Neural crest cell (in vitro differentiated cells): ENCODE results near the gene CACNB3. TPM values are rescaled to one million over a fixed set of nuclear protein-coding genes. Genes with fewer than 3 reads are reported as not detected.
A peak's percentile ranks its signal among the peaks of the same experiment; 100 is the strongest.

Experiments used
- DNase-seq: peaks from one replicate; pipeline ENCODE4 v3.0.0; 2021; ENCODE audit warnings: low read depth, mixed read lengths, low spot score
- H3K27ac Mint-ChIP-seq: one replicate; pipeline ENCODE4 v1.8.0; 2021; ENCODE audit warnings: mild to moderate bottlenecking, mixed read lengths; ENCODE audit not compliant: unreplicated experiment
- H3K27me3 Mint-ChIP-seq: 2 replicates; pipeline ENCODE4 v1.8.0; 2021; ENCODE audit warnings: low read depth, mild to moderate bottlenecking, mixed read lengths
- H3K36me3 Mint-ChIP-seq: 2 replicates; pipeline ENCODE4 v1.8.0; 2021; ENCODE audit warnings: low read depth, mild to moderate bottlenecking, mixed read lengths
- H3K4me1 Mint-ChIP-seq: 2 replicates; pipeline ENCODE4 v1.8.0; 2021; ENCODE audit warnings: mixed read lengths
- H3K4me3 Mint-ChIP-seq: one replicate; pipeline ENCODE4 v1.8.0; 2021; ENCODE audit warnings: mild to moderate bottlenecking, mixed read lengths
- H3K9me3 Mint-ChIP-seq: 2 replicates; pipeline ENCODE4 v1.8.0; 2021; ENCODE audit warnings: mixed read lengths
- CTCF ChIP-seq: fragments of 200-600 bp; sonication (generic); conservative IDR thresholded peaks from 2 replicates; pipeline ENCODE4 v1.5.0; 2021; ENCODE audit warnings: antibody characterized with exemption, mild to moderate bottlenecking
- total RNA-seq: library from RNA; stranded (reverse); gene quantifications from 2 replicates; pipeline ENCODE4 v1.2.1, GENCODE V29; 2021

Gene CACNB3
- total RNA-seq, 1 donor from 2014 or later, result 59.7 TPM

- TF ChIP-seq CTCF, result no peak
- Mint-ChIP-seq H3K9me3 (no peaks in the 10 kb centered on the region), H3K4me1 (peaks cover 47% of the 10 kb centered on the region), H3K27ac (no peak overlapping the region), H3K4me3 (peak overlapping the region; percentile 97), H3K36me3 (peaks cover 5% of the 10 kb centered on the region), H3K27me3 (no peaks in the 10 kb centered on the region)
- no peak for DNase-seq
Observed at GRCh38 chr12:48786591-48787544, 31.4 kb upstream of the CACNB3 start.

GRCh38 chr12:48787791-48788523, 30.3 kb upstream of the CACNB3 start:
- H3K9me3 Mint-ChIP-seq, result no peaks in the 10 kb centered on the region
- H3K4me1 Mint-ChIP-seq, result peaks cover 47% of the 10 kb centered on the region
- peak overlapping the region; percentile 97 for H3K4me3 Mint-ChIP-seq
- DNase-seq, result no peak
- no peaks in the 10 kb centered on the region for H3K27me3 Mint-ChIP-seq
- peak overlapping the region; percentile 93 for H3K27ac Mint-ChIP-seq
- TF ChIP-seq CTCF, result no peak
- peaks cover 5% of the 10 kb centered on the region for H3K36me3 Mint-ChIP-seq

- H3K9me3 Mint-ChIP-seq, result no peaks in the 10 kb centered on the region
- H3K27ac Mint-ChIP-seq, result peak overlapping the region; percentile 93
- peaks cover 5% of the 10 kb centered on the region for H3K36me3 Mint-ChIP-seq
- no peak for TF ChIP-seq CTCF
- H3K4me1 Mint-ChIP-seq, result peaks cover 44% of the 10 kb centered on the region
- peak overlapping the region; percentile 97 for H3K4me3 Mint-ChIP-seq
- DNase-seq, result peak; percentile 16
- no peaks in the 10 kb centered on the region for H3K27me3 Mint-ChIP-seq
Observed at GRCh38 chr12:48788524-48788853, 29.8 kb upstream of the CACNB3 start.

GRCh38 chr12:48788854-48789775, 29.2 kb upstream of the CACNB3 start, which contains the start of gene ADCY6:
TSS of gene ADCY6 (minus strand) at chr12:48789089. CDS start at chr12:48783434, 5,655 bp downstream.
- peak within 1 kb of the TSS; percentile 93 for H3K27ac Mint-ChIP-seq
- DNase-seq, result peak; percentile 78
- TF ChIP-seq CTCF, result no peak
- peak within 1 kb of the TSS; percentile 97 for H3K4me3 Mint-ChIP-seq
- no peaks in the 10 kb centered on the region for H3K9me3 Mint-ChIP-seq
- H3K27me3 Mint-ChIP-seq, result no peaks in the 10 kb centered on the region
- peaks cover 5% of the 10 kb centered on the region for H3K36me3 Mint-ChIP-seq
- H3K4me1 Mint-ChIP-seq, result peaks cover 44% of the 10 kb centered on the region

- Mint-ChIP-seq H3K4me3 (peak overlapping the region; percentile 97), H3K9me3 (no peaks in the 10 kb centered on the region), H3K36me3 (peaks cover 4% of the 10 kb centered on the region), H3K27ac (no peak overlapping the region), H3K4me1 (peaks cover 44% of the 10 kb centered on the region), H3K27me3 (no peaks in the 10 kb centered on the region)
- no peak for TF ChIP-seq CTCF
- no peak for DNase-seq
Observed at GRCh38 chr12:48789858-48790326, 28.4 kb upstream of the CACNB3 start.
